SK-N-SH (cell line): ENCODE data around the gene CSTPP1.

Source experiments
- EZH2phosphoT487 ChIP-seq: fragments of 200-600 bp; sonication (generic); IDR thresholded peaks from 2 replicates; pipeline ENCODE4 v1.6.1; 2017; ENCODE audit warnings: low read depth, mixed run types, mild to moderate bottlenecking, antibody characterized with exemption, moderate library complexity, borderline replicate concordance
- JUND ChIP-seq: IDR thresholded peaks from 2 replicates; pipeline ENCODE4 v1.4.0; 2012
- RAD21 ChIP-seq: IDR thresholded peaks from 2 replicates; pipeline ENCODE4 v1.6.1; 2012; ENCODE audit warnings: mild to moderate bottlenecking, low read length
- RCOR1 ChIP-seq: fragments of 150-350 bp; IDR thresholded peaks from 2 replicates; pipeline ENCODE4 v1.6.1; 2017; ENCODE audit warnings: antibody characterized with exemption, low read length
- TAF1 ChIP-seq: IDR thresholded peaks from 2 replicates; pipeline ENCODE4 v1.6.1; 2012; ENCODE audit warnings: low read depth, mild to moderate bottlenecking, low read length, moderate library complexity, borderline replicate concordance
- YY1 ChIP-seq: IDR thresholded peaks from 2 replicates; pipeline ENCODE4 v1.4.0; 2012; ENCODE audit warnings: low read depth, mild to moderate bottlenecking
- TF ChIP-seq, protein P1 (sequence below): fragments of 200-600 bp; sonication (generic); IDR thresholded peaks from 2 replicates; pipeline ENCODE4 v1.6.1; 2017; ENCODE audit warnings: antibody characterized with exemption, mild to moderate bottlenecking, moderate library complexity
- TF ChIP-seq, protein P2 (sequence below): IDR thresholded peaks from 2 replicates; pipeline ENCODE4 v1.6.1; 2012; ENCODE audit warnings: mild to moderate bottlenecking, low read depth, low read length, moderate library complexity
- TF ChIP-seq, protein P3 (sequence below): IDR thresholded peaks from 2 replicates; pipeline ENCODE4 v1.4.0; 2012; ENCODE audit warnings: low read depth
- TF ChIP-seq, protein P4 (sequence below): fragments of 150-350 bp; IDR thresholded peaks from 2 replicates; pipeline ENCODE4 v1.6.1; 2017; ENCODE audit warnings: antibody characterized with exemption, low read length, low read depth, borderline replicate concordance

DNA sequence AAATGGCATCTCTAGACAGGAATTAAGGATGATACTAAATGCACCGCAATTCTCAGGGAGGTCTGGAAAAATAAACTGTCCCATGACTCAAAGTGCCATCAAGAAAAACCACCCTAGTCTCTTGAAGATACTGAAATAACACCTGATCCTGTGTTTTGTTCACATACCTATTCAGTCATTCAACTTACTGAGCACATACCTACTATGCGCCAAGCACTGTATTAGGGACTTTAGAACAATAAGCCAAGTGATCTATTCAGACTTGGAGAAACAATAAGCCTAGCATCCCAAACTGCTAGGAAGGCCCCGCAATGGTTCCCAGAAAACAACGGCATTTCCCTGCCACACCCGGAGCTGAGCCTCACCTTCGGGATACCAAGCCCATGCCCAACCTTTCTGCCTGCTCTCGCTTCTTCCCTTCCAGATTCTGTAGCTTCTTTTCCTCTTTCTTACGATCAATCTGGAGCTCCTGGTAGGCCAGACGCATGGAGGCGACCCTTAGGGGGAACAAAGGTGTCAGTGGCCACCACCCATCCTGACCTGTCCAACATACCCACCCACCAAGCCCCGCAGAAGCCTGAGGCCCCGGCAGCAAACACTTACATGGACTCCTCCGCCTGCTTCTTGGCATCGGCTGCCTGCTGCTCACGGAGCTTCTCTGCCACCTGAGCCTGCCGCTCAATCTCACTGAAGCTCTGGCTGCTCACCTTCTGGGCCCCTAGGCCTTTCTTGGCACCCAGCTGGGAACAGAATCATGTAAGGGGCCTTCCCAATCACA lies 234.7 kb downstream of the CSTPP1 start:
- no peak for TF ChIP-seq RCOR1
- TF ChIP-seq, protein P1, sequence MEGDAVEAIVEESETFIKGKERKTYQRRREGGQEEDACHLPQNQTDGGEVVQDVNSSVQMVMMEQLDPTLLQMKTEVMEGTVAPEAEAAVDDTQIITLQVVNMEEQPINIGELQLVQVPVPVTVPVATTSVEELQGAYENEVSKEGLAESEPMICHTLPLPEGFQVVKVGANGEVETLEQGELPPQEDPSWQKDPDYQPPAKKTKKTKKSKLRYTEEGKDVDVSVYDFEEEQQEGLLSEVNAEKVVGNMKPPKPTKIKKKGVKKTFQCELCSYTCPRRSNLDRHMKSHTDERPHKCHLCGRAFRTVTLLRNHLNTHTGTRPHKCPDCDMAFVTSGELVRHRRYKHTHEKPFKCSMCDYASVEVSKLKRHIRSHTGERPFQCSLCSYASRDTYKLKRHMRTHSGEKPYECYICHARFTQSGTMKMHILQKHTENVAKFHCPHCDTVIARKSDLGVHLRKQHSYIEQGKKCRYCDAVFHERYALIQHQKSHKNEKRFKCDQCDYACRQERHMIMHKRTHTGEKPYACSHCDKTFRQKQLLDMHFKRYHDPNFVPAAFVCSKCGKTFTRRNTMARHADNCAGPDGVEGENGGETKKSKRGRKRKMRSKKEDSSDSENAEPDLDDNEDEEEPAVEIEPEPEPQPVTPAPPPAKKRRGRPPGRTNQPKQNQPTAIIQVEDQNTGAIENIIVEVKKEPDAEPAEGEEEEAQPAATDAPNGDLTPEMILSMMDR, result no peak
- no peak for TF ChIP-seq JUND
- TF ChIP-seq, protein P2, sequence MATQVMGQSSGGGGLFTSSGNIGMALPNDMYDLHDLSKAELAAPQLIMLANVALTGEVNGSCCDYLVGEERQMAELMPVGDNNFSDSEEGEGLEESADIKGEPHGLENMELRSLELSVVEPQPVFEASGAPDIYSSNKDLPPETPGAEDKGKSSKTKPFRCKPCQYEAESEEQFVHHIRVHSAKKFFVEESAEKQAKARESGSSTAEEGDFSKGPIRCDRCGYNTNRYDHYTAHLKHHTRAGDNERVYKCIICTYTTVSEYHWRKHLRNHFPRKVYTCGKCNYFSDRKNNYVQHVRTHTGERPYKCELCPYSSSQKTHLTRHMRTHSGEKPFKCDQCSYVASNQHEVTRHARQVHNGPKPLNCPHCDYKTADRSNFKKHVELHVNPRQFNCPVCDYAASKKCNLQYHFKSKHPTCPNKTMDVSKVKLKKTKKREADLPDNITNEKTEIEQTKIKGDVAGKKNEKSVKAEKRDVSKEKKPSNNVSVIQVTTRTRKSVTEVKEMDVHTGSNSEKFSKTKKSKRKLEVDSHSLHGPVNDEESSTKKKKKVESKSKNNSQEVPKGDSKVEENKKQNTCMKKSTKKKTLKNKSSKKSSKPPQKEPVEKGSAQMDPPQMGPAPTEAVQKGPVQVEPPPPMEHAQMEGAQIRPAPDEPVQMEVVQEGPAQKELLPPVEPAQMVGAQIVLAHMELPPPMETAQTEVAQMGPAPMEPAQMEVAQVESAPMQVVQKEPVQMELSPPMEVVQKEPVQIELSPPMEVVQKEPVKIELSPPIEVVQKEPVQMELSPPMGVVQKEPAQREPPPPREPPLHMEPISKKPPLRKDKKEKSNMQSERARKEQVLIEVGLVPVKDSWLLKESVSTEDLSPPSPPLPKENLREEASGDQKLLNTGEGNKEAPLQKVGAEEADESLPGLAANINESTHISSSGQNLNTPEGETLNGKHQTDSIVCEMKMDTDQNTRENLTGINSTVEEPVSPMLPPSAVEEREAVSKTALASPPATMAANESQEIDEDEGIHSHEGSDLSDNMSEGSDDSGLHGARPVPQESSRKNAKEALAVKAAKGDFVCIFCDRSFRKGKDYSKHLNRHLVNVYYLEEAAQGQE, result no peak
- no peak for TF ChIP-seq YY1
- TF ChIP-seq, protein P3, sequence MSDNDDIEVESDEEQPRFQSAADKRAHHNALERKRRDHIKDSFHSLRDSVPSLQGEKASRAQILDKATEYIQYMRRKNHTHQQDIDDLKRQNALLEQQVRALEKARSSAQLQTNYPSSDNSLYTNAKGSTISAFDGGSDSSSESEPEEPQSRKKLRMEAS, result no peak
- no peak for TF ChIP-seq RAD21
- no peak for TF ChIP-seq EZH2phosphoT487
- no peak for TF ChIP-seq TAF1
- TF ChIP-seq, protein P4, sequence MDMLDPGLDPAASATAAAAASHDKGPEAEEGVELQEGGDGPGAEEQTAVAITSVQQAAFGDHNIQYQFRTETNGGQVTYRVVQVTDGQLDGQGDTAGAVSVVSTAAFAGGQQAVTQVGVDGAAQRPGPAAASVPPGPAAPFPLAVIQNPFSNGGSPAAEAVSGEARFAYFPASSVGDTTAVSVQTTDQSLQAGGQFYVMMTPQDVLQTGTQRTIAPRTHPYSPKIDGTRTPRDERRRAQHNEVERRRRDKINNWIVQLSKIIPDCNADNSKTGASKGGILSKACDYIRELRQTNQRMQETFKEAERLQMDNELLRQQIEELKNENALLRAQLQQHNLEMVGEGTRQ, result no peak
